Erythroblast (primary cell): ENCODE data around the gene CHRNG.

Source experiments
- DNase-seq, 2 experiments: peaks; one replicate each; lab custom pipeline; 2025; lab: John Stamatoyannopoulos, UW
- GATA1 ChIP-seq: IDR thresholded peaks from 2 replicates; pipeline ENCODE4 v1.6.1; 2011; ENCODE audit warnings: low read depth, mild to moderate bottlenecking, control low read depth, low read length, moderate library complexity
- POLR2A ChIP-seq: IDR thresholded peaks from 2 replicates; pipeline ENCODE4 v1.6.1; 2011; ENCODE audit warnings: mild to moderate bottlenecking, low read length

CHRNG gene

DNA sequence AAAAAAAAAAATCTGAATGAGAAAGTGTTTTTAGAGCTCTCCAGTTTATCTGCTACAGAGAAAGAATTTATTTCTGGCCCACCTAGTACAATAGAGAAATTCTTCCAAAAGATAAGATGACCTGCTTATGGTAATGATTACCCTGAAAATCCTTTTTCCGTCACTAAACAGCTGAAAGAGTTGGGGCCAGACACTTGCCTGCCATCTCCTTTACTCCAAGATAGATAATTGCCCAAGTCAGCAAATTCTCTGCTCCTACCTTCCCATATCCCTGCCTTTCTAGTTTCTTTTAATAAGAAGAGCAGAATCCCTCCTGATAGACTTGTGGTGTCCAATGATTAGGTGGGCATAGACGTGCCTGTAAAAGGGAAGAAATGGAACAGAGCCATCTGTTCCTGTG lies 39.1 kb downstream of the CHRNG start:
- DNase-seq: no peak
- TF ChIP-seq POLR2A (no peak), GATA1 (no peak)

GRCh38 chr2:232580648-232580981 lies 41.1 kb downstream of the CHRNG start:
- TF ChIP-seq GATA1: no peak
- TF ChIP-seq POLR2A: no peak
- no peak for DNase-seq

GRCh38 chr2:232581725-232582124 lies 42.2 kb downstream of the CHRNG start:
- DNase-seq: no peak
- TF ChIP-seq GATA1 (no peak), POLR2A (no peak)

DNA sequence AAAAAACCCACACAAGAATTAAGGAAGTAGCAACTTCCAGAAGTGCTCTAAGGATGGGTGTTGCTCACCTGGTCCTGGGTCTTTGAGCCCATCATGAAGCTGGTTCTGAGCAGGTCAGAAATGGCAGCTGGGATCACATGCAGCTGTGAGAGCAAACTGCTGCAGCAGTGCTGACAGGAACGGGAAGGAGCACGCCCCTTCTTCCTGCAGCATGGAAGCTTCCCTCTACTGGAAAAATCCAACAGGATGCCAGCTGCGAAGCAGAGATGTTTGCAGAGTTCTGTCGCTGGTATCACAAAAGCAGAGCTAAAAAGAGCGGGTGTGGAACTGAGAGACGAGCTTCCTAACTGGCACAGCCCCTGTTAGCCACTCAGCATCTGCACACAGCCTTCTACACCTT lies 44.7 kb downstream of the CHRNG start:
- TF ChIP-seq GATA1 (no peak), POLR2A (no peak)
- DNase-seq: no peak

GRCh38 chr2:232586943-232587505 lies 47.5 kb downstream of the CHRNG start:
- no peak for DNase-seq
- TF ChIP-seq GATA1 (no peak), POLR2A (no peak)

- no peak for DNase-seq
- no peak for TF ChIP-seq POLR2A
- no peak for TF ChIP-seq GATA1
Observed at GRCh38 chr2:232587512-232587911, 48.0 kb downstream of the CHRNG start.

DNA sequence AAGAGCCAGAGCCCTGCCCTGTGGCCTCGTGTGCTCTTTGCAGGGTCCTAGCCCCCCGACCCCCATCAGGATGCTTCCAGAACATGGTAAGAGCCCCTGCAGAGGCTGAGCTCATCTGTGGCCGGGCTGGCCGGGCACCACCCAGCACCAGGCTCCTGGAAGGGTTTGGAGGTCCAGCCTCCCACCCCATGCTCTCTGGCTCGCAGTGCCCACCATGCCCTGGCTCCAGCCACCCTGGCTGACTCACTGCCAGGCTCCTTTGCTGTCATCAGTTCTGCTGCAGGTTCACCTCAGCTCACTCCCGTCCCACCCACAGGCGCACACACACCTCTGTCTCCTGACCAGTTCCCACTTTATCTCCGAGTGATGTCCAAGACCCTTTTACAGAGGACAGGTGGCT lies 48.5 kb downstream of the CHRNG start:
- TF ChIP-seq GATA1: no peak
- no peak for TF ChIP-seq POLR2A
- no peak for DNase-seq

- TF ChIP-seq GATA1: no peak
- TF ChIP-seq POLR2A: no peak
Observed at GRCh38 chr2:232588680-232589585, 49.4 kb downstream of the CHRNG start.

GRCh38 chr2:232592772-232593395 lies 53.4 kb downstream of the CHRNG start:
- no peak for DNase-seq
- TF ChIP-seq GATA1 (no peak), POLR2A (no peak)

More at GRCh38 chr2:232588680-232589585, 49.4 kb downstream of the CHRNG start:
- no peak for DNase-seq

- DNase-seq: no peak
- no peak for TF ChIP-seq GATA1
- no peak for TF ChIP-seq POLR2A
Observed at GRCh38 chr2:232593982-232594381, 54.5 kb downstream of the CHRNG start.
